ENCODE results near the gene PTPMT1.

PTPMT1 gene

GRCh38 chr11:47599902-47600301 is 34.5 kb downstream of the PTPMT1 start:
- no peak for TF ChIP-seq ZNF274 (IDR thresholded peaks at IDR 0.05; ENCODE audit: low read depth, low read length)
- H3K4me3 ChIP-seq (ENCODE audit: low read length): no peak overlapping the region

DNA sequence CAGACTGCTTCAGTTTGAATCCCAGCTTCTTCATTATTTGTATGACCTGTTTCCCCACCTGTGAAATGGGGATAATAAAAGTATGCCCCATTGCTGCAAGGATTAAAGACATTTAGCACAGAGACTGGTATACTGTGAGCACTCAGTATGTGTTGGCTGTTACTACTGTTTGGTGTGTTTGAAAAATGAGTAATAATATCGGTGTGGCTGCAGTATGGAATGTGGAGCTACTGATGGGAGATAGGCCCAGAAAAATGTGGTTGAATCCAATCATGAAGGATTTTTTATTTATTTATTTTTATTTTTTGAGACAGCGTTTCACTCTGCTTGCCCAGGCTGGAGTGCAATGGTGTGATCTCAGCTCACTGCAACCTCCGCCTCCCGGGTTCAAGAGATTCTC is 37.9 kb downstream of the PTPMT1 start:
- no peak for TF ChIP-seq ZNF274 (IDR thresholded peaks at IDR 0.05; ENCODE audit: low read depth, low read length)
- H3K4me3 ChIP-seq (ENCODE audit: low read length): no peak overlapping the region

- no peak for TF ChIP-seq ZNF274 (IDR thresholded peaks at IDR 0.05; ENCODE audit: low read depth, low read length)
- H3K4me3 ChIP-seq (ENCODE audit: low read length): no peak overlapping the region
Measured at GRCh38 chr11:47605921-47606320, 40.5 kb downstream of the PTPMT1 start.

GRCh38 chr11:47606731-47607130 is 41.3 kb downstream of the PTPMT1 start:
- TF ChIP-seq ZNF274 (IDR thresholded peaks at IDR 0.05; ENCODE audit: low read depth, low read length): no peak
- no peak overlapping the region for H3K4me3 ChIP-seq (ENCODE audit: low read length)

DNA sequence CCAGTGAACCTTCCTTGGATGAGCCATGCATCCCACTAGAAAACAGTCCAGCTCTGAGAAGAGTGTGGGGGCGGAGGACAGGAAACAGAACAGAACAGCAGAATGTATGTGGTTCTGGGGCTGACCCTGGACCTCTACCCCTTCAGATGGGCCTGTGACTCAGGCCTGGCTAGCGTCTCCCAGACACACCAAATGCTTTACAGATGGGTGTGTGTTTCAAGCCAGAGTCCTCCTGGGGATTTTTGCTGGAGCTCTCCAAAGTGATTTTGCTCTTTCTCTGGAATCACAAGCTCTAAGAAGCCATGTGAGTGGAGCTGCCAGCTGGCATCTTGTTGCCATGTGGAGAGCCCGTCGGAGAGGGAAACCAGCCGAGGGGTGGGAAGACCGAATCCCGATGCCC is 42.0 kb downstream of the PTPMT1 start:
- TF ChIP-seq ZNF274 (IDR thresholded peaks at IDR 0.05; ENCODE audit: low read depth, low read length): no peak
- H3K4me3 ChIP-seq (ENCODE audit: low read length): no peak overlapping the region

- no peak overlapping the region for H3K4me3 ChIP-seq (ENCODE audit: low read length)
Measured at GRCh38 chr11:47609675-47610074, 44.3 kb downstream of the PTPMT1 start.

GRCh38 chr11:47611348-47611794 is 46.0 kb downstream of the PTPMT1 start:
- no peak overlapping the region for H3K4me3 ChIP-seq (ENCODE audit: low read length)
- TF ChIP-seq ZNF274 (IDR thresholded peaks at IDR 0.05; ENCODE audit: low read depth, low read length): no peak

More at GRCh38 chr11:47609675-47610074, 44.3 kb downstream of the PTPMT1 start:
- no peak for TF ChIP-seq ZNF274 (IDR thresholded peaks at IDR 0.05; ENCODE audit: low read depth, low read length)

GRCh38 chr11:47615249-47615648 is 49.9 kb downstream of the PTPMT1 start:
- no peak overlapping the region for H3K4me3 ChIP-seq (ENCODE audit: low read length)
- no peak for TF ChIP-seq ZNF274 (IDR thresholded peaks at IDR 0.05; ENCODE audit: low read depth, low read length)

DNA sequence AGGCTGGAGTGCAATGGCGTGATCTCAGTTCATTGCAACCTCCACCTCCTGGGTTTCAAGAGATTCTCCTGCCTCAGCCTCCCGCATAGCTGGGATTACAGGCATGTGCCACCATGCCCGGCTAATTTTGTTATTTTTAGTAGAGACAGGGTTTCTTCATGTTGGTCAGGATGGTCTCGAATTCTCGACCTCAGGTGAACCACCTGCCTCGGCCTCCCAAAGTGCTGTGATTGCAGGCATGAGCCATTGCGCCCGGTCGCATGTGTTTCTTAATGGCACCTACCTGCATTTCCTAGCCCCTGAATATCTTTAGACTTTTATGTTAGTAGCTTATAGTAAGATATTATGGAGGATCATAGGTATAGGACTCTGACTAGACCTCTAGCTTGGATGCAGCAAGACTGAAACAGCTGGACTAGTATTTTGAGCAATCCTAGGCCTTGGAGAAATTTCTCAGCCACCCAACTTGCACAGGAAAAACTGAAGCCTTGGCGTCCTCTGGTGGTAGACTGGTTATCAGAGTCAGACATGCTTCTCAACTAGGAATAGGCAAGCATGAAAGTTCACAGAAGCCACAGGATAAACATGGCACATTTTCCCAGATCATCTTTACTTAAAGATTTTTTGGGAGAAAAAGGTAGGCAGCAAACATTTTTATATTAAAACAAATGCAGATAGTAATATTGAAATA is 51.5 kb downstream of the PTPMT1 start:
- no peak overlapping the region for H3K4me3 ChIP-seq (ENCODE audit: low read length)
- TF ChIP-seq ZNF274 (IDR thresholded peaks at IDR 0.05; ENCODE audit: low read depth, low read length): no peak

- TF ChIP-seq ZNF274 (IDR thresholded peaks at IDR 0.05; ENCODE audit: low read depth, low read length): no peak
Measured at GRCh38 chr11:47617417-47617809, 52.0 kb downstream of the PTPMT1 start.

GRCh38 chr11:47620836-47621378 is 55.5 kb downstream of the PTPMT1 start:
- TF ChIP-seq ZNF274 (IDR thresholded peaks at IDR 0.05; ENCODE audit: low read depth, low read length): no peak
- no peak overlapping the region for H3K4me3 ChIP-seq (ENCODE audit: low read length)

More at GRCh38 chr11:47617417-47617809, 52.0 kb downstream of the PTPMT1 start:
- no peak overlapping the region for H3K4me3 ChIP-seq (ENCODE audit: low read length)
